ENCODE results near the gene PILRA. TPM values are rescaled to one million over a fixed set of nuclear protein-coding genes. Genes with fewer than 3 reads are reported as not detected.

The PILRA gene
- total and polyA plus RNA-seq, 10 of the 15 experiments (the other 5 are each of a cell fraction or from before 2014, with no cell fraction given): 6.6 to 43.3 (median 11.5) TPM

- ChIA-PET SMC1A (ENCODE audit: uncharacterized antibody, unreplicated experiment) (interaction anchor here (0.7 to 0.9 kb wide), 2 partner anchors 17 to 34 kb away, joined by 3 read pairs; no protein-coding TSS in a partner anchor), RAD21 (ENCODE audit: unreplicated experiment) (interaction anchor here (1.0 to 4.8 kb wide), 2 partner anchors 10 to 29 kb away, joined by 3 to 89 read pairs; no protein-coding TSS in a partner anchor), CTCF (interaction anchor here (1.2 to 10.0 kb wide), 2 partner anchors 18 to 29 kb away, joined by 3 to 134 read pairs; no protein-coding TSS in a partner anchor), POLR2A (interaction anchor here (0.5 to 1.4 kb wide), 6 partner anchors 8 to 48 kb away, joined by 3 to 7 read pairs (median 4); no protein-coding TSS in a partner anchor)
- intact Hi-C loops (cut with micrococcal nuclease; ENCODE audit: unreplicated experiment) (no loop called here), in situ Hi-C loops (cut with MboI) (no loop called here)
- Histone ChIP-seq H3K27me3 (replicated peaks in 1 of 2; ENCODE audit: control insufficient read depth in 2 of 2, insufficient read depth in 2 of 2, low read length in 1 of 2) (no peaks in the 10 kb centered on the region), H3K36me3 (ENCODE audit: control insufficient read depth in 2 of 2, insufficient read depth in 2 of 2, low read length in 1 of 2) (no peaks in the 10 kb centered on the region), H3K9me3 (replicated peaks; ENCODE audit: control insufficient read depth, insufficient read depth, low read length) (no peaks in the 10 kb centered on the region; the same call in 2 of the 3 replicates), H3K9ac (ENCODE audit: control insufficient read depth, insufficient read depth, low read length) (no peak overlapping the region; the same call in 1 of the 2 replicates), H3K4me2 (ENCODE audit: control insufficient read depth, insufficient read depth) (peak overlapping the region; percentile 41; the same call in 1 of the 2 replicates), H4K20me1 (ENCODE audit: control insufficient read depth, insufficient read depth) (no peaks in the 10 kb centered on the region), H2AFZ (ENCODE audit: control insufficient read depth, low read depth, low read length) (no peak overlapping the region), H3K27ac (ENCODE audit: control insufficient read depth, insufficient read depth) (no peak overlapping the region), H3K79me2 (ENCODE audit: control insufficient read depth, insufficient read depth, low read length) (peaks cover 22% of the 10 kb centered on the region), H3K4me3 (no peak overlapping the region), H3K4me1 (ENCODE audit: control insufficient read depth, insufficient read depth, low read length) (peaks cover 19% of the 10 kb centered on the region)
- BruUV-seq (replicated peaks): no TSS peak
- FAIRE-seq (no peak), ATAC-seq (no peak), DNase-seq (ENCODE audit: low read depth, low spot score) (no peak)
- TF ChIP-seq RB1 (IDR thresholded peaks at IDR 0.05; ENCODE audit: borderline replicate concordance): no peak
- WGBS (ENCODE audit: insufficient coverage, insufficient replicate concordance, low lambda C conversion rate, missing lambda C conversion rate): 82% methylated on average over 4 of the region's 4 CpGs
These were observed 4.9 kb downstream of the PILRA start for GRCh38 chr7:100378114-100378755.

GRCh38 chr7:100380196-100380595 is 6.9 kb downstream of the PILRA start:
- H3K4me3 ChIP-seq: no peak overlapping the region; the same call in 1 of the 2 replicates
- H3K9ac ChIP-seq (ENCODE audit: control insufficient read depth, insufficient read depth, low read length): no peak overlapping the region
- POLR2A ChIA-PET: interaction anchor here (0.7 to 2.5 kb wide), 5 partner anchors 9 to 49 kb away, joined by 3 to 8 read pairs (median 3); partner anchors contain the start of gene ZCWPW1
- peaks cover 8% of the 10 kb centered on the region for H3K4me1 ChIP-seq (ENCODE audit: control insufficient read depth, insufficient read depth, low read length)
- DNase-seq (ENCODE audit: low read depth, low spot score): no peak
- H3K79me2 ChIP-seq (ENCODE audit: control insufficient read depth, insufficient read depth, low read length): peaks cover 13% of the 10 kb centered on the region
- H3K36me3 ChIP-seq (ENCODE audit: control insufficient read depth in 2 of 2, insufficient read depth in 2 of 2, low read length in 1 of 2): no peaks in the 10 kb centered on the region
- in situ Hi-C loops (cut with MboI) (no loop called here), intact Hi-C loops (cut with micrococcal nuclease; ENCODE audit: unreplicated experiment) (no loop called here)
- RAD21 ChIA-PET (ENCODE audit: unreplicated experiment): interaction anchor here (1.0 kb wide), 1 partner anchor 48 kb away, joined by 3 read pairs; the partner anchor contains the start of gene ZCWPW1
- WGBS (ENCODE audit: insufficient coverage, insufficient replicate concordance, low lambda C conversion rate, missing lambda C conversion rate): 19% methylated on average over 4 of the region's 4 CpGs
- SMC1A ChIA-PET (ENCODE audit: uncharacterized antibody, unreplicated experiment): interaction anchor here (1.1 to 1.9 kb wide), 6 partner anchors 13 to 31 kb away, joined by 3 to 7 read pairs (median 4); no protein-coding TSS in a partner anchor
- no peak overlapping the region for H3K27ac ChIP-seq (ENCODE audit: control insufficient read depth, insufficient read depth)
- ATAC-seq: no peak
- H4K20me1 ChIP-seq (ENCODE audit: control insufficient read depth, insufficient read depth): no peaks in the 10 kb centered on the region
- H3K4me2 ChIP-seq (ENCODE audit: control insufficient read depth, insufficient read depth): no peak overlapping the region
- H3K9me3 ChIP-seq (replicated peaks; ENCODE audit: control insufficient read depth, insufficient read depth, low read length): no peaks in the 10 kb centered on the region; the same call in 2 of the 3 replicates
- no peak overlapping the region for H2AFZ ChIP-seq (ENCODE audit: control insufficient read depth, low read depth, low read length)
- no peak for FAIRE-seq
- CTCF ChIA-PET: interaction anchor here (1.0 to 10.0 kb wide), 4 partner anchors 14 to 72 kb away, joined by 3 to 134 read pairs (median 6); no protein-coding TSS in a partner anchor
- BruUV-seq (replicated peaks): no TSS peak
- TF ChIP-seq RAD51 (IDR thresholded peaks at IDR 0.05): no peak
- no peaks in the 10 kb centered on the region for H3K27me3 ChIP-seq (replicated peaks in 1 of 2; ENCODE audit: control insufficient read depth in 2 of 2, insufficient read depth in 2 of 2, low read length in 1 of 2)
